Neuron (in vitro differentiated cells): ENCODE results near the gene LZIC.
A peak's percentile ranks its signal among the peaks of the same experiment; 100 is the strongest.

Experiments used
- H2AFZ ChIP-seq: one replicate; pipeline ENCODE4 v1.6.1; 2013; ENCODE audit warnings: low read depth, mild to moderate bottlenecking, inconsistent platforms, low read length, moderate library complexity
- H3K27me3 ChIP-seq: one replicate; pipeline ENCODE4 v1.6.1; 2013; ENCODE audit warnings: low read length; ENCODE audit not compliant: insufficient read depth
- H3K36me3 ChIP-seq: one replicate; pipeline ENCODE4 v1.6.1; 2013; ENCODE audit warnings: low read length; ENCODE audit not compliant: insufficient read depth
- H3K4me1 ChIP-seq: one replicate; pipeline ENCODE4 v1.6.1; 2013; ENCODE audit warnings: low read length; ENCODE audit not compliant: insufficient read depth
- H3K4me3 ChIP-seq: 2 replicates; pipeline ENCODE4 v1.5.1; 2013; ENCODE audit warnings: mild to moderate bottlenecking, low read length, moderate library complexity
- H3K9me3 ChIP-seq: one replicate; pipeline ENCODE4 v1.6.1; 2013; ENCODE audit warnings: low read length

LZIC gene

GRCh38 chr1:9942939-9943788 lies at the start of gene LZIC, which contains the start of gene NMNAT1:
TSS of gene LZIC (minus strand) at chr1:9943391. CDS start at chr1:9936619, 6,772 bp downstream.
TSS of gene NMNAT1 (plus strand) at chr1:9943475. CDS start at chr1:9972074, 28,599 bp downstream.
- H3K9me3 ChIP-seq: no peaks in the 10 kb centered on the region
- peaks cover 2% of the 10 kb centered on the region for H3K4me1 ChIP-seq
- peak within 1 kb of the TSS; percentile 93 for H2AFZ ChIP-seq
- H3K27me3 ChIP-seq: no peaks in the 10 kb centered on the region
- H3K36me3 ChIP-seq: peaks cover 10% of the 10 kb centered on the region
- H3K4me3 ChIP-seq: peak within 1 kb of the TSS; percentile 98

DNA sequence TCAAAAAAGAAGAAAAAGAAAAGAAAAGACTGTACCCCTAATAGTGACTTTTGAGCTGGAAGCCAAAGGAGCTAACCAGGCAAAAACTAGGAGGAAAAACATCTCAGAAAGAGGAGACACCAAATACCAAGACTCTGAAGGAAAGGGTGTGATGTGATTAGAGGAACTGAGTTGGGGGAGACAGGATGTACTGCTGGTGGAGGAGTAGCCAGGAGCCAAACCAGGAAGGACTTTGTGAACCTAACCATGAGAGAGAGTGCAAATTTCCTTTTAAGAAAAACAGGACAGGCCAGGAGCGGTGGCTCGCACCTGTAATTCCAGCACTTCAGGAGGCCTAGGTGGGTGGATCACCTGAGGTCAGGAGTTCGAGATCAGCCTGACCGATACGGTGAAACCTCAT lies 49.7 kb upstream of the LZIC start:
- no peaks in the 10 kb centered on the region for H3K4me1 ChIP-seq
- H3K36me3 ChIP-seq: no peaks in the 10 kb centered on the region
- no peak overlapping the region for H2AFZ ChIP-seq
- peaks cover 18% of the 10 kb centered on the region for H3K27me3 ChIP-seq
- peaks cover under 1% of the 10 kb centered on the region for H3K9me3 ChIP-seq
- H3K4me3 ChIP-seq: no peak overlapping the region

DNA sequence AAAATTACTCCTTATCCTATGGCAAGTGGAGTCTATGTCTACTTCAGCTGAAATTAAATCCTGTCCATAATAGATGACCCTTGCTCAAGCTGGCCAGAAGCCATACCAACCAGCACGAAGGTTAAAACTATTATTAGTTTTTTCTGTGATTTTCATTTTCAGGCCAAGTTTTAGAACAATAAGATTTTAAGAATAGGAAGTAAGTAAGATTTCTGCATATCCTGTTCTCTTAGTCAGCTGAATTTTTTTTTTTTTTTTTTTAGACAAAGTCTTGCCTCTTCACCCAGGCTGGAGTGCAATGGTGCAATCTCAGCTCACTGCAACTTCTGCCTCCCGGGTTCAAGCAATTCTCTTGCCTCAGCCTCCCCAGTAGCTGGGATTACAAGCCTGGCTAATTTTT lies 47.8 kb upstream of the LZIC start:
- no peak overlapping the region for H2AFZ ChIP-seq
- no peaks in the 10 kb centered on the region for H3K9me3 ChIP-seq
- peaks cover 5% of the 10 kb centered on the region for H3K27me3 ChIP-seq
- H3K36me3 ChIP-seq: no peaks in the 10 kb centered on the region
- H3K4me3 ChIP-seq: no peak overlapping the region
- H3K4me1 ChIP-seq: no peaks in the 10 kb centered on the region

GRCh38 chr1:9989773-9990172 lies 46.6 kb upstream of the LZIC start:
- no peak overlapping the region for H2AFZ ChIP-seq

GRCh38 chr1:9985001-9985400 lies 41.8 kb upstream of the LZIC start:
- H3K36me3 ChIP-seq: peaks cover 9% of the 10 kb centered on the region
- H3K4me1 ChIP-seq: peaks cover 3% of the 10 kb centered on the region
- no peak overlapping the region for H3K4me3 ChIP-seq
- H3K27me3 ChIP-seq: no peaks in the 10 kb centered on the region
- no peaks in the 10 kb centered on the region for H3K9me3 ChIP-seq
- H2AFZ ChIP-seq: no peak overlapping the region

More at GRCh38 chr1:9989773-9990172, 46.6 kb upstream of the LZIC start:
- Histone ChIP-seq H3K9me3 (no peaks in the 10 kb centered on the region), H3K4me1 (no peaks in the 10 kb centered on the region), H3K4me3 (no peak overlapping the region), H3K36me3 (no peaks in the 10 kb centered on the region), H3K27me3 (peaks cover 3% of the 10 kb centered on the region)

DNA sequence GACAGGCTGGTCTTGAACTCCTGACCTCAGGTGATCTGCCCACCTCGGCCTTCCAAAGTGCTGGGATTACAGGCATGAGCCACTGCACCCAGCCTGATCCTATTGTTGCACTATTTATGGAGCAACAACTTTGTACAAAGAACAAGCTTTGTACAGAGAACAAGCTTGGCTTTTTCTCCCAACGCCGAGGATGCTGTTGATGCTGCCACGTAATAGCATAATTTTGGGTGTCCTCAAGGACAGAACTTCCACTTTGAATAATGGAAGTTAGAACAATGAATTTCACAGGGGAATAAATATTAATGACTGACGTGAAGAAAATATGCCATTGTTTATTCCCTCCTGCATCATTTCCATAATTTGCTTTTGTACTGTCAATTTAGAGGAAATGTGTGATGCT lies 41.1 kb upstream of the LZIC start:
- peaks cover 3% of the 10 kb centered on the region for H3K4me1 ChIP-seq
- peaks cover 9% of the 10 kb centered on the region for H3K36me3 ChIP-seq
- H2AFZ ChIP-seq: no peak overlapping the region
- H3K9me3 ChIP-seq: no peaks in the 10 kb centered on the region
- no peaks in the 10 kb centered on the region for H3K27me3 ChIP-seq
- no peak overlapping the region for H3K4me3 ChIP-seq

DNA sequence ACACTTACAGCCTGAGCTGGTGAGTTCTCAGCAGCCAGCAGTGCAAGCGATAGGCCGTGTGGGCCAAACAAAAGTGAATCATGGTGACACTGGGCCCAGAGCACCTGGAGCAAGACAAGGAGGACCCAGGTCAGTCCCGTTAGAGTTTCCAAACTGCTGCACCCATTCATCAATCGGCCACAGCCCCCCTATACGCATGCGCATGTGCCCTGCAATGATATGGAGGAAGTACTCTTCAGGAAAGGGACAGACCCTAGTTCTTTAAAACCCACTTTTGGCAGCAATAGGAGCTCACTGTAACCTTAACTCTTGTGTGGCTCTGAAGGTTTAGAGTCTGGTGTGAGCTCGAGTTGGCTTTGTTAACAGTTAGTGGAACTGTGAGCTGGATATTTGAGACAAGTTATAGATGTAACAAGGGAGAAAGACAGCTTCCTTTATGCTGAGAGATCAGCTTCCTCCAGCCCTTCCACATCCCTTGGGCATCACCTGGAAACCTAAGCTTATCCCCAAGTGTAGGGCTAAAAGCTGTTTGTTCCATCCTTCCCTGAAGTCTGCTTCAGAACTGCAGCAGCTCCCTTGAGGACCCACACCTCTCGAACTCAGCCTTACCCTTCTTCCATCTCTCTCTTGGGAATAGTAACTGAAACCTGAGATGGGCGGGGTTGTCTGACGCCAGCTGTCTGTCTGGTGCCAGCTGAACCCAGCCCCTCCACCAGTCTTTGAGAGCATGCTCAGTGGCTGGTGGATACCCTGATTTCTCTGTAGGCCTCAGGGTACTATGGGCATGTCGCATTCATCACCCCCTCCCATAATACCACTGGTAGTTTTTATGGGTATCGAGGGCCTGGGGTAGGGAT lies 17.7 kb upstream of the LZIC start:
- Histone ChIP-seq H2AFZ (no peak overlapping the region), H3K27me3 (no peaks in the 10 kb centered on the region), H3K36me3 (no peaks in the 10 kb centered on the region), H3K9me3 (no peaks in the 10 kb centered on the region), H3K4me3 (no peak overlapping the region), H3K4me1 (no peaks in the 10 kb centered on the region)

GRCh38 chr1:9960011-9960410 lies 16.8 kb upstream of the LZIC start:
- H3K4me1 ChIP-seq: no peaks in the 10 kb centered on the region
- no peaks in the 10 kb centered on the region for H3K36me3 ChIP-seq
- H2AFZ ChIP-seq: no peak overlapping the region
- no peaks in the 10 kb centered on the region for H3K9me3 ChIP-seq
- no peaks in the 10 kb centered on the region for H3K27me3 ChIP-seq
- H3K4me3 ChIP-seq: no peak overlapping the region

- no peaks in the 10 kb centered on the region for H3K27me3 ChIP-seq
- H3K4me3 ChIP-seq: no peak overlapping the region
- H3K4me1 ChIP-seq: no peaks in the 10 kb centered on the region
- H3K9me3 ChIP-seq: no peaks in the 10 kb centered on the region
- H2AFZ ChIP-seq: no peak overlapping the region
- no peaks in the 10 kb centered on the region for H3K36me3 ChIP-seq
Observed at GRCh38 chr1:9957726-9958125, 14.5 kb upstream of the LZIC start.

- H3K36me3 ChIP-seq: peaks cover 2% of the 10 kb centered on the region
- H2AFZ ChIP-seq: no peak overlapping the region
- peaks cover 5% of the 10 kb centered on the region for H3K4me1 ChIP-seq
- H3K9me3 ChIP-seq: no peaks in the 10 kb centered on the region
- no peaks in the 10 kb centered on the region for H3K27me3 ChIP-seq
- H3K4me3 ChIP-seq: no peak overlapping the region
Observed at GRCh38 chr1:9946315-9946714, 3.1 kb upstream of the LZIC start.

DNA sequence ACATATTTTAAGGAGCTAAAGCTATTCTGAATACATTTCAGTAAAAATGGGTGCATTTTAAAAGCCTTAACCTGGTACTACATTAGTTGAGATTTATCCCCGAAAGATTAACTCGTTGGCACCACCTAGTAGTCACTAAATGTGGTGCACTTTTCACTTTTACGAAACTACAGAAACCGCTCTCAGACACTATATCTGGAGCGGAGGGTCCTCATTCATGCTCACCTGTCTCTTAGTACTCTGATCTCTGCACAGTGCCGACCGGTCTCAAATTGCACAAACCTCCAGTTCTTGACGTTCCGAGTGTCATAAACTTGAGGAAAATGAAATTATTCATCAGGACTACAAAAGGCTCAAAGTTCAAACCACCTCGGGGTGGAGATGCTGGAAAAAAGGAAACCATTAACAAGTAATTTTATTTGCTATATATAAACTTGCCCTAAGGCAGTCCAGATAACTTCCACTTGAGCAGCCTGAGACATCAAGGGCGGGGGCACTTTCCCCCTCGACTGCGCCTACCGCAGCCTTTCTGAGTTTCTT lies 722 bp downstream of the LZIC start:
- H2AFZ ChIP-seq: peak overlapping the region; percentile 93
- peaks cover 2% of the 10 kb centered on the region for H3K4me1 ChIP-seq
- H3K9me3 ChIP-seq: no peaks in the 10 kb centered on the region
- H3K4me3 ChIP-seq: peak overlapping the region; percentile 98
- H3K27me3 ChIP-seq: no peaks in the 10 kb centered on the region
- peaks cover 10% of the 10 kb centered on the region for H3K36me3 ChIP-seq

GRCh38 chr1:9929431-9930385 lies 13.5 kb downstream of the LZIC start:
- Histone ChIP-seq H3K4me1 (peaks cover 29% of the 10 kb centered on the region), H3K4me3 (no peak overlapping the region), H3K36me3 (peaks cover 26% of the 10 kb centered on the region), H2AFZ (no peak overlapping the region), H3K9me3 (no peaks in the 10 kb centered on the region), H3K27me3 (no peaks in the 10 kb centered on the region)
